Mesothelial cell of epicardium (in vitro differentiated cells): ENCODE results near the gene TNFSF8. TPM values are rescaled to one million over a fixed set of nuclear protein-coding genes. Genes with fewer than 3 reads are reported as not detected.

Experiments used
- DNase-seq, 2 experiments: peaks; one replicate each; pipeline ENCODE4 v3.0.0; 2021; ENCODE audit warnings: low spot score in 2 of 2; ENCODE audit not compliant: unreplicated experiment in 2 of 2
- H3K27ac Mint-ChIP-seq: 2 replicates; pipeline ENCODE4 v1.8.0; 2021; ENCODE audit warnings: mixed read lengths
- H3K27me3 Mint-ChIP-seq: 2 replicates; pipeline ENCODE4 v1.8.0; 2021; ENCODE audit warnings: low read depth, mixed read lengths
- H3K36me3 Mint-ChIP-seq: 2 replicates; pipeline ENCODE4 v1.8.0; 2021; ENCODE audit warnings: mixed read lengths
- H3K4me1 Mint-ChIP-seq: 2 replicates; pipeline ENCODE4 v1.8.0; 2021; ENCODE audit warnings: mixed read lengths
- H3K4me3 Mint-ChIP-seq: 2 replicates; pipeline ENCODE4 v1.8.0; 2021; ENCODE audit warnings: mild to moderate bottlenecking, moderate library complexity, mixed read lengths
- H3K9me3 Mint-ChIP-seq: 2 replicates; pipeline ENCODE4 v1.8.0; 2021; ENCODE audit warnings: mixed read lengths
- total RNA-seq: library from RNA; stranded (reverse); gene quantifications from 3 replicates; pipeline ENCODE4 v1.2.1, GENCODE V29; 2021
- TF ChIP-seq, protein P1 (sequence below): fragments of 200-600 bp; sonication (generic); IDR thresholded peaks from one replicate; pipeline ENCODE4 v1.5.0; 2021; ENCODE audit warnings: antibody characterized with exemption; ENCODE audit not compliant: unreplicated experiment

TNFSF8 gene
- total RNA-seq, 1 donor from 2014 or later: not detected

- Mint-ChIP-seq H3K4me3 (no peak overlapping the region), H3K4me1 (peaks cover 5% of the 10 kb centered on the region), H3K27me3 (no peaks in the 10 kb centered on the region), H3K36me3 (peaks cover 9% of the 10 kb centered on the region), H3K9me3 (peaks cover 45% of the 10 kb centered on the region), H3K27ac (no peak overlapping the region)
- TF ChIP-seq, protein P1, sequence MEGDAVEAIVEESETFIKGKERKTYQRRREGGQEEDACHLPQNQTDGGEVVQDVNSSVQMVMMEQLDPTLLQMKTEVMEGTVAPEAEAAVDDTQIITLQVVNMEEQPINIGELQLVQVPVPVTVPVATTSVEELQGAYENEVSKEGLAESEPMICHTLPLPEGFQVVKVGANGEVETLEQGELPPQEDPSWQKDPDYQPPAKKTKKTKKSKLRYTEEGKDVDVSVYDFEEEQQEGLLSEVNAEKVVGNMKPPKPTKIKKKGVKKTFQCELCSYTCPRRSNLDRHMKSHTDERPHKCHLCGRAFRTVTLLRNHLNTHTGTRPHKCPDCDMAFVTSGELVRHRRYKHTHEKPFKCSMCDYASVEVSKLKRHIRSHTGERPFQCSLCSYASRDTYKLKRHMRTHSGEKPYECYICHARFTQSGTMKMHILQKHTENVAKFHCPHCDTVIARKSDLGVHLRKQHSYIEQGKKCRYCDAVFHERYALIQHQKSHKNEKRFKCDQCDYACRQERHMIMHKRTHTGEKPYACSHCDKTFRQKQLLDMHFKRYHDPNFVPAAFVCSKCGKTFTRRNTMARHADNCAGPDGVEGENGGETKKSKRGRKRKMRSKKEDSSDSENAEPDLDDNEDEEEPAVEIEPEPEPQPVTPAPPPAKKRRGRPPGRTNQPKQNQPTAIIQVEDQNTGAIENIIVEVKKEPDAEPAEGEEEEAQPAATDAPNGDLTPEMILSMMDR: no peak
- DNase-seq: no peak
Measured at GRCh38 chr9:114965564-114965963, 35.2 kb upstream of the TNFSF8 start.

DNA sequence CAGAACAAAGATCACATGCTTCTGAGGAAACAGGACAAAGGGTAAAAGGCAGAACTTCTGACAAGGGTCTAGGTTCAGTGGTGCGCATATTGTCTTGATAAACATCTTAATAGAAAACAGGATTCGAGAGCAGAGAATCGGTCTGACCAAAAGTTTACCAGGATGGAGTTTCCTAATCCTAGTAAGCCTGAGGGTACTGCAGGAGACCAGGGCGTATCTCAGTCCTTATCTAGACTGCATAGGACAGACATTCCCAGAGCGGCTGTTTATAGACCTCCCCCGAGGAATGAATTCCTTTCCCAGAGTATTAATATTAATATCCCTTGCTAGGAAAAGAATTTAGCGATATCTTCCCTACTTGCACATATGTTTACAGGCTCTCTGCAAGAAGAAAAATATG, 32.4 kb upstream of the TNFSF8 start:
- peaks cover 61% of the 10 kb centered on the region for H3K9me3 Mint-ChIP-seq
- TF ChIP-seq, protein P1: no peak
- H3K4me3 Mint-ChIP-seq: no peak overlapping the region
- no peak for DNase-seq
- H3K36me3 Mint-ChIP-seq: peaks cover 9% of the 10 kb centered on the region
- no peaks in the 10 kb centered on the region for H3K4me1 Mint-ChIP-seq
- H3K27me3 Mint-ChIP-seq: no peaks in the 10 kb centered on the region
- no peak overlapping the region for H3K27ac Mint-ChIP-seq

DNA sequence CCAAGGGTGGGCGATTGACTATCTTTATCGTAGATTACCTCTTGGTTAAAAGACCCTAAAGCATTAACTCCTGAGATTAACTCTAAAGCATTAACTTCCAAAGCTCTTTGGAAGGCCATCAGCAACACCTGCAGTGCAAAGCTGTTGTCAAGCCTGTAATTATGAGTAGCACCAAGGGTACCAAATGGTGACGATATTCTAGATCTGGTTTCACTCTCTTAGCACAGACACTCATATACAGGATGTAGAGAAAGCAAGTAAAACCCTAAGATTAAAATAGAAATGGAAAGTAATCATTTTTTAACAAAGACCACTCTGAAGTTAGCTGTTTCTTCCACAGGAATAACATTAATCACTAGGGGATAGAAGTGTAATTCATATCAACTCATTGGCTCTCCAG, 29.9 kb upstream of the TNFSF8 start:
- Mint-ChIP-seq H3K4me3 (no peak overlapping the region), H3K9me3 (peaks cover 49% of the 10 kb centered on the region), H3K4me1 (no peaks in the 10 kb centered on the region), H3K27ac (no peak overlapping the region), H3K27me3 (no peaks in the 10 kb centered on the region), H3K36me3 (peaks cover 9% of the 10 kb centered on the region)
- TF ChIP-seq, protein P1: no peak
- DNase-seq: no peak

DNA sequence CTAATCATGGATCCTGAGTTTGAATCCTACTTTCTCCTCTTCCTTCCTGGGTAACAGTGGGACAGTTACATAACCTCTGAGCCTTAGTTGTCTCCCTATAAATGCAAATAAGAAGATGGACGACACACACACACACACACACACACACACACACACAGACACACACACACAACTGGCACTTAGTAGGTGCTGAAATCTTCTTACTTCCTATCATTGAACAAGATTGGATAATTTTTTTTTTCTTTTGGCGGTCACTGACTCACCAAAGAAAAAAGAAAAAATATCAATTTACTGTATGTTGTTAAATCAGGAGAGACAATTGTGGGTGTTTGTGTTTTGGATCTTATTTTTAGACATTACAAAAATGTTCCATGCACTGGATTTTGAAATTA, 28.4 kb upstream of the TNFSF8 start:
- no peak overlapping the region for H3K4me3 Mint-ChIP-seq
- peaks cover 2% of the 10 kb centered on the region for H3K4me1 Mint-ChIP-seq
- H3K27ac Mint-ChIP-seq: no peak overlapping the region
- peaks cover 9% of the 10 kb centered on the region for H3K36me3 Mint-ChIP-seq
- no peaks in the 10 kb centered on the region for H3K27me3 Mint-ChIP-seq
- peaks cover 47% of the 10 kb centered on the region for H3K9me3 Mint-ChIP-seq
- DNase-seq: no peak
- TF ChIP-seq, protein P1: no peak

DNA sequence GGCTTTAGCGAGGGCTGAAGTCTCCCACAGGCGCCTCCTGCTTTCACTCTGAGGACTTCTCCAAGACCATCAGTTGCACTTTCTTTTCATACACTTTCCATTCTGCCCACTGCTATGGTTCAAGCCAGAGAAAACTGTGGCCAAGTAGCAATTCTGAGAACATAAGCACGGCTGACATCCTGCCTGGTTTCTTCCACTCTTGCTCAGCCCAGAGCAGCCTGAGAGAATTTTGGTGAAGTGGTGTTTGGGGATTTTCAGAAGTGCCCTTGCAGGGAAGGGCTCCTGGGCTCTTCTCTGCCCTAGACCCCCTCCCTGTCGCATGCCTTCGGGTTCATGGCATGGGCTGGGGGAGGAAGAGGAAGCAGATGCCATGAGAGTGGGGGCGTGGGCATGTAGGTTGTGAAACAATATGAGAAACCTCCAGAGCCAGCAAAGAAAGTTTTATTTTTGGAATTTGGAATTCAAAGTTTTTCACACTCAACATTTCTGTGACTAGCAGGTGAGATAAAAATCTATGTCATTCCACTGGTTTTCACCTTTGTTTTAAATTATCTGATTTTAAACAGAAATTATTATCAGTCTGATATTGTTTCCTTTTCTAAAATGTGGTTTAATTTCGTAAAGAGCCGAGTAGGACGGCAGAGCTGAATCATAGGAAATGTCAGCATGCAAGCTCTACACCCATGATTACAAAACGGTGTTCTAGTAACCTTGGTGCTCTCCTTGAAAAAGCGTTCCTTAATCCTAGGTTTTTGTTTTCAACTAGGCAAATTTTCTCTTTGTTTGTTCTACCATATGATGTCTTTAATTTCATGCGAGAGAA, 27.8 kb upstream of the TNFSF8 start:
- Mint-ChIP-seq H3K4me3 (no peak overlapping the region), H3K27ac (no peak overlapping the region), H3K36me3 (peaks cover 9% of the 10 kb centered on the region), H3K27me3 (no peaks in the 10 kb centered on the region), H3K4me1 (peaks cover 2% of the 10 kb centered on the region), H3K9me3 (peaks cover 43% of the 10 kb centered on the region)
- DNase-seq: no peak
- TF ChIP-seq, protein P1: no peak
